Sigmoid colon (tissue), 7 donors: Measurements from ENCODE around the gene MSH3. TPM values are rescaled to one million over a fixed set of nuclear protein-coding genes. Genes with fewer than 3 reads are reported as not detected.
"Not testable (repeated sequence)": the region's sequence is repeated elsewhere in the genome, so short reads cannot be mapped to it uniquely, and the experiment has no call there.

Experiments used
- DNase-seq: peaks from one replicate; pipeline ENCODE4 v3.0.0-alpha.2; 2019
- H3K27ac ChIP-seq, 4 donors: fragments of 200-600 bp; sonication (generic); one replicate each; pipeline ENCODE4 v1.5.1; 2016 to 2019; ENCODE audit warnings: mild to moderate bottlenecking in 1 of 4
- H3K27me3 ChIP-seq, 3 donors: fragments of 200-600 bp; sonication (generic); one replicate each; pipeline ENCODE4 v1.5.1; 2019; ENCODE audit warnings: mild to moderate bottlenecking in 1 of 3
- H3K36me3 ChIP-seq, 4 donors: fragments of 200-600 bp; sonication (generic); one replicate each; pipeline ENCODE4 v1.5.1; 2016 to 2019
- H3K4me1 ChIP-seq, 4 donors: fragments of 200-600 bp; sonication (generic); one replicate each; pipeline ENCODE4 v1.5.1; 2017 to 2019
- H3K4me3 ChIP-seq, 4 donors: fragments of 200-600 bp; sonication (generic); one replicate each; pipeline ENCODE4 v1.5.1; 2017 to 2019; ENCODE audit warnings: mild to moderate bottlenecking in 2 of 4, moderate library complexity in 1 of 4
- H3K9me3 ChIP-seq, 4 donors: fragments of 200-600 bp in 3 of 4; sonication (generic) in 3 of 4; one replicate each; pipeline versions ENCODE4 v1.5.1 to v1.6.1; 2013 to 2019
- CTCF ChIP-seq, 4 experiments: fragments of 450-650 bp in 3 of 4; fragments of 200-600 bp in 1 of 4; IDR thresholded peaks; one replicate each; pipeline ENCODE4 v1.5.1; 2016 to 2019; ENCODE audit warnings: antibody characterized with exemption in 4 of 4, mild to moderate bottlenecking in 3 of 4, moderate library complexity in 2 of 4
- EP300 ChIP-seq, 4 donors: sonication (generic); formaldehyde crosslinking; IDR thresholded peaks; one replicate each; pipeline ENCODE4 v1.6.1; 2017; ENCODE audit warnings: antibody characterized with exemption in 4 of 4
- POLR2A ChIP-seq, 2 donors: fragments of 450-650 bp; IDR thresholded peaks; one replicate each; pipeline ENCODE4 v1.6.1; 2016; ENCODE audit warnings: antibody characterized with exemption in 2 of 2, mild to moderate bottlenecking in 2 of 2, moderate library complexity in 2 of 2
- POLR2AphosphoS5 ChIP-seq, 4 donors: sonication (generic); formaldehyde crosslinking; IDR thresholded peaks; one replicate each; pipeline ENCODE4 v1.6.1; 2017; ENCODE audit warnings: antibody characterized with exemption in 4 of 4
- whole genome bisulfite sequencing, 2 donors: extraction: QIAGEN DNeasy Blood & Tissue Kit; methylation state at CpG; one replicate each; pipeline ENCODE4 v1.1.7; 2013; 5-methylcytosine and 5-hydroxymethylcytosine counted together
- intact Hi-C: fragments of 100-400 bp; cut with DNase I; formaldehyde crosslinking; loops from one replicate; pipeline ENCODE4 v1.15.1; 2023
- polyA plus RNA-seq, 3 donors: library from polyadenylated mRNA; stranded (reverse); fragments of 200-250 nt; gene quantifications; one replicate each; pipeline ENCODE4 v1.2.3, GENCODE V29; 2013
- total RNA-seq, 4 donors: library from RNA; depleted of rRNA; stranded (reverse); fragments of >200 nt; gene quantifications; one replicate each; pipeline ENCODE4 v1.1.0, GENCODE V29; 2016
- donor health status: healthy with polysubstance abuse.
- donor health status: Bipolar disorder and iron deficiency.
- donor health status: healthy.

Gene MSH3
- total and polyA plus RNA-seq, 7 donors: 3.6 to 15.3 (median 11.8) TPM

- Histone ChIP-seq H3K27me3 (no peaks in the 10 kb centered on the region), H3K27ac (no peak overlapping the region), H3K36me3 (no peaks in the 10 kb centered on the region), H3K9me3 (no peaks in the 10 kb centered on the region), H3K4me3 (no peak overlapping the region), H3K4me1 (no peaks in the 10 kb centered on the region)
- intact Hi-C loops: no loop called here
- no peak for TF ChIP-seq CTCF (IDR thresholded peaks at IDR 0.05)
- TF ChIP-seq POLR2AphosphoS5 (IDR thresholded peaks at IDR 0.05): no peak
- no peak for DNase-seq
These were observed 180.3 kb downstream of the MSH3 start for GRCh38 chr5:80834710-80835109.

GRCh38 chr5:80835128-80835527, 180.7 kb downstream of the MSH3 start:
- WGBS, 2 donors: 90 to 95% methylated on average over 4 of the region's 4 CpGs
- no peak for DNase-seq
- no peak overlapping the region for H3K4me3 ChIP-seq
- H3K36me3 ChIP-seq: no peaks in the 10 kb centered on the region
- H3K4me1 ChIP-seq: no peaks in the 10 kb centered on the region
- no peak overlapping the region for H3K27ac ChIP-seq
- intact Hi-C loops: no loop called here
- no peaks in the 10 kb centered on the region for H3K27me3 ChIP-seq
- no peaks in the 10 kb centered on the region for H3K9me3 ChIP-seq
- TF ChIP-seq POLR2AphosphoS5 (IDR thresholded peaks at IDR 0.05) (no peak), CTCF (IDR thresholded peaks at IDR 0.05) (no peak), POLR2A (IDR thresholded peaks at IDR 0.05) (no peak), EP300 (IDR thresholded peaks at IDR 0.05) (no peak)

- Histone ChIP-seq H3K4me1 (no peaks in the 10 kb centered on the region), H3K27me3 (no peaks in the 10 kb centered on the region), H3K4me3 (no peak overlapping the region), H3K36me3 (no peaks in the 10 kb centered on the region), H3K27ac (no peak overlapping the region), H3K9me3 (no peaks in the 10 kb centered on the region)
- no peak for DNase-seq
- TF ChIP-seq POLR2A (IDR thresholded peaks at IDR 0.05) (no peak), POLR2AphosphoS5 (IDR thresholded peaks at IDR 0.05) (no peak), EP300 (IDR thresholded peaks at IDR 0.05) (no peak), CTCF (IDR thresholded peaks at IDR 0.05) (no peak)
- intact Hi-C loops: no loop called here
These were observed 183.2 kb downstream of the MSH3 start for GRCh38 chr5:80837679-80838078.

- H3K36me3 ChIP-seq, H3K4me3 ChIP-seq, DNase-seq, H3K27me3 ChIP-seq, H3K27ac ChIP-seq, intact Hi-C loops, H3K9me3 ChIP-seq, H3K4me1 ChIP-seq: not testable (repeated sequence)
- WGBS, 2 donors: 87 to 95% methylated on average over 6 of the region's 6 CpGs
These were observed 186.8 kb downstream of the MSH3 start for GRCh38 chr5:80841026-80841797.

GRCh38 chr5:80846422-80846821, 192.0 kb downstream of the MSH3 start:
- H3K4me3 ChIP-seq, H3K27ac ChIP-seq, H3K4me1 ChIP-seq, DNase-seq, H3K27me3 ChIP-seq, intact Hi-C loops: not testable (repeated sequence)
- 87 to 88% methylated on average over 8 of the region's 8 CpGs for WGBS, 2 donors
- H3K9me3 ChIP-seq: peaks cover 5 to 11% (median 6%) of the 10 kb centered on the region in 4 donors
- peaks cover 0 to 16% (median 0%) of the 10 kb centered on the region in 4 donors for H3K36me3 ChIP-seq

- peaks cover 0 to 29% (median 0%) of the 10 kb centered on the region in 4 donors for H3K36me3 ChIP-seq
- DNase-seq, intact Hi-C loops, H3K27ac ChIP-seq, H3K27me3 ChIP-seq, H3K4me1 ChIP-seq, H3K4me3 ChIP-seq: not testable (repeated sequence)
- 96 to 97% methylated on average over 1 of the region's 1 CpG for WGBS, 2 donors
- peaks cover 5 to 11% (median 6%) of the 10 kb centered on the region in 4 donors for H3K9me3 ChIP-seq
These were observed 195.7 kb downstream of the MSH3 start for GRCh38 chr5:80850168-80850567.
